IMR-90 (cell line): ENCODE data around the gene SNX32. TPM values are rescaled to one million over a fixed set of nuclear protein-coding genes. Genes with fewer than 3 reads are reported as not detected.

Experiments
- ATAC-seq: fragments of 200-7000 bp; cut with Tn5 transposase; 2 replicates; pipeline ENCODE4 v1.9.1; 2020; ENCODE audit warnings: low read depth, mild to moderate bottlenecking, moderate library complexity
- BruUV-seq: library from RNA; stranded (reverse); fragments of 400-500 nt; replicated peaks from 2 replicates; lab custom pipeline; 2021; lab: Mats Ljungman, UMichigan
- CTCF ChIA-PET: fragments of 300-600 bp; formaldehyde crosslinking; extraction: SDS; loops from one replicate; lab custom pipeline; 2021; ENCODE audit warnings: antibody characterized with exemption; lab: Yijun Ruan, JAX
- POLR2A ChIA-PET: fragments of 300-600 bp; sonication (Branson Sonifier 250); formaldehyde crosslinking; loops from one replicate; lab custom pipeline; 2022; ENCODE audit warnings: antibody characterized with exemption; ENCODE audit not compliant: unreplicated experiment; lab: Charles Lee
- DNase-seq: peaks from one replicate; pipeline ENCODE4 v3.0.0; 2013
- H2AFZ ChIP-seq: replicated peaks from 2 replicates; pipeline ENCODE3; 2013; ENCODE audit warnings: low read length, mild to moderate bottlenecking; ENCODE audit not compliant: poor library complexity
- H2AK5ac ChIP-seq: 2 replicates; pipeline ENCODE4 v1.6.1; 2013; ENCODE audit warnings: low read depth, low read length, inconsistent platforms
- H2AK9ac ChIP-seq: replicated peaks from 2 replicates; pipeline ENCODE3; 2013; ENCODE audit warnings: mild to moderate bottlenecking, low read depth, low read length, moderate library complexity; ENCODE audit not compliant: poor library complexity
- H2BK120ac ChIP-seq: 2 replicates; pipeline ENCODE4 v1.6.1; 2013; ENCODE audit warnings: low read depth, low read length, inconsistent platforms
- H2BK15ac ChIP-seq: 3 replicates; pipeline ENCODE4 v1.6.1; 2013; ENCODE audit warnings: low read depth, low read length, inconsistent platforms
- H2BK20ac ChIP-seq: 2 replicates; pipeline ENCODE4 v1.6.1; 2013; ENCODE audit warnings: low read depth, mild to moderate bottlenecking, inconsistent platforms, low read length, moderate library complexity
- H2BK5ac ChIP-seq: 2 replicates; pipeline ENCODE4 v1.6.1; 2013; ENCODE audit warnings: mild to moderate bottlenecking, low read depth, low read length, inconsistent platforms; ENCODE audit not compliant: poor library complexity, severe bottlenecking
- H3K14ac ChIP-seq: replicated peaks from 2 replicates; pipeline ENCODE4 v1.6.1; 2013; ENCODE audit warnings: low read depth, low read length, inconsistent platforms
- H3K18ac ChIP-seq: 2 replicates; pipeline ENCODE4 v1.6.1; 2013; ENCODE audit warnings: low read depth, low read length, control low read depth
- H3K23ac ChIP-seq: 2 replicates; pipeline ENCODE4 v1.6.1; 2013; ENCODE audit warnings: low read depth, low read length, inconsistent platforms
- H3K27ac ChIP-seq: 2 replicates; pipeline ENCODE4 v1.5.1; 2013; ENCODE audit warnings: mild to moderate bottlenecking, control low read depth, low read length; ENCODE audit not compliant: insufficient read depth
- H3K27me3 ChIP-seq: 2 replicates; pipeline ENCODE4 v1.6.1; 2013; ENCODE audit warnings: low read length; ENCODE audit not compliant: control insufficient read depth, insufficient read depth
- H3K36me3 ChIP-seq: 2 replicates; pipeline ENCODE4 v1.6.1; 2013; ENCODE audit warnings: low read length, mixed read lengths; ENCODE audit not compliant: control insufficient read depth, insufficient read depth
- H3K4ac ChIP-seq: 2 replicates; pipeline ENCODE4 v1.6.1; 2013; ENCODE audit warnings: low read depth, low read length, inconsistent platforms
- H3K4me1 ChIP-seq: 2 replicates; pipeline ENCODE4 v1.6.1; 2013; ENCODE audit warnings: low read length, mixed read lengths; ENCODE audit not compliant: control insufficient read depth, insufficient read depth
- H3K4me2 ChIP-seq: 2 replicates; pipeline ENCODE4 v1.6.1; 2013; ENCODE audit warnings: low read depth, mild to moderate bottlenecking, control low read depth, low read length, moderate library complexity
- H3K4me3 ChIP-seq: 2 replicates; pipeline ENCODE4 v1.5.1; 2013; ENCODE audit warnings: low read depth, mild to moderate bottlenecking, control low read depth, low read length, moderate library complexity; ENCODE audit not compliant: insufficient read depth
- H3K56ac ChIP-seq: 2 replicates; pipeline ENCODE4 v1.6.1; 2013; ENCODE audit warnings: low read length, inconsistent platforms; ENCODE audit not compliant: insufficient read depth; ENCODE audit errors: extremely low read depth
- H3K79me1 ChIP-seq, 2 experiments: 2 replicates each; pipeline ENCODE4 v1.6.1; 2013; ENCODE audit warnings: low read length in 2 of 2, inconsistent platforms in 1 of 2, low read depth in 1 of 2
- H3K9ac ChIP-seq: 2 replicates; pipeline ENCODE4 v1.6.1; 2013; ENCODE audit warnings: low read depth, low read length, control low read depth
- H3K9me1 ChIP-seq: 2 replicates; pipeline ENCODE4 v1.6.1; 2013; ENCODE audit warnings: low read length, inconsistent platforms; ENCODE audit not compliant: insufficient read depth
- H3K9me3 ChIP-seq: 2 replicates; pipeline ENCODE4 v1.6.1; 2013; ENCODE audit warnings: low read length; ENCODE audit not compliant: control insufficient read depth, insufficient read depth
- H4K20me1 ChIP-seq: 2 replicates; pipeline ENCODE4 v1.6.1; 2013; ENCODE audit warnings: low read length, inconsistent platforms; ENCODE audit not compliant: insufficient read depth
- H4K5ac ChIP-seq: 2 replicates; pipeline ENCODE4 v1.6.1; 2013; ENCODE audit warnings: mild to moderate bottlenecking, low read depth, low read length, control low read depth
- H4K8ac ChIP-seq, 2 experiments: 2 replicates each; pipeline ENCODE4 v1.6.1; 2013; ENCODE audit warnings: low read depth in 2 of 2, low read length in 2 of 2, control low read depth in 1 of 2, inconsistent platforms in 1 of 2
- H4K91ac ChIP-seq: 2 replicates; pipeline ENCODE4 v1.6.1; 2013; ENCODE audit warnings: low read depth, low read length, inconsistent platforms; ENCODE audit not compliant: insufficient read depth
- CEBPB ChIP-seq: IDR thresholded peaks from 2 replicates; pipeline ENCODE4 v1.6.1; 2012; ENCODE audit warnings: low read depth, low read length, improper control_type of control experiment
- FOS ChIP-seq: fragments of 150-350 bp; IDR thresholded peaks from 2 replicates; pipeline ENCODE4 v1.6.1; 2016; ENCODE audit warnings: low read depth, low read length
- MAZ ChIP-seq: IDR thresholded peaks from 2 replicates; pipeline ENCODE4 v1.6.1; 2012; ENCODE audit warnings: low read depth, mild to moderate bottlenecking, low read length, improper control_type of control experiment, moderate library complexity, borderline replicate concordance
- MXI1 ChIP-seq: IDR thresholded peaks from 2 replicates; pipeline ENCODE4 v1.6.1; 2012; ENCODE audit warnings: low read depth, mild to moderate bottlenecking, low read length, moderate library complexity, borderline replicate concordance
- POLR2A ChIP-seq: IDR thresholded peaks from 2 replicates; pipeline ENCODE4 v1.6.1; 2012; ENCODE audit warnings: mild to moderate bottlenecking, low read depth, low read length
- SMC3 ChIP-seq: fragments of 150-350 bp; IDR thresholded peaks from 2 replicates; pipeline ENCODE4 v1.6.1; 2016; ENCODE audit warnings: low read depth, mild to moderate bottlenecking, antibody characterized with exemption, low read length, moderate library complexity
- WGBS, 2 experiments: methylation state at CpG; one replicate each; pipeline versions ENCODE4 v1.1.5 to v1.1.7; 2013; ENCODE audit warnings: missing lambda C conversion rate in 2 of 2; ENCODE audit not compliant: insufficient read length in 1 of 2; ENCODE audit errors: extremely low coverage in 2 of 2; 5-methylcytosine and 5-hydroxymethylcytosine counted together
- dilution Hi-C: fragments of 300-500 bp; cut with HindIII; formaldehyde crosslinking; loops from one replicate; pipeline ENCODE4 v1.14.3; 2018; ENCODE audit warnings: low sequenced_read_pairs; ENCODE audit not compliant: unreplicated experiment
- in situ Hi-C: fragments of 300-500 bp; cut with MboI; formaldehyde crosslinking; loops from 3 replicates; pipeline ENCODE4 v1.14.3; 2019; ENCODE audit warnings: low sequenced_read_pairs, inconsistent platforms, mixed read lengths
- intact Hi-C: fragments of 100-400 bp; cut with micrococcal nuclease; formaldehyde crosslinking; loops from 2 replicates; pipeline ENCODE4 v1.10.0; 2022
- polyA plus RNA-seq, 3 experiments: library from polyadenylated mRNA; depleted of rRNA; stranded (reverse); fragments of >200 nt; gene quantifications; 2 replicates each; pipeline ENCODE4 v1.2.3, GENCODE V29; 2012; ENCODE audit warnings: low replicate concordance in 1 of 3
- total RNA-seq: library from RNA; depleted of rRNA; stranded (reverse); fragments of >200 nt; gene quantifications from 2 replicates; pipeline ENCODE4 v1.2.3, GENCODE V29; 2012
- TF ChIP-seq, protein P1 (sequence below): fragments of 150-350 bp; IDR thresholded peaks from 2 replicates; pipeline ENCODE4 v1.6.1; 2017; ENCODE audit warnings: mild to moderate bottlenecking, antibody characterized with exemption, low read length, low read depth

SNX32 gene
- total and polyA plus RNA-seq, 2 of the 4 experiments (the other 2 are of a cell fraction): 0.36 to 0.79 TPM

DNA sequence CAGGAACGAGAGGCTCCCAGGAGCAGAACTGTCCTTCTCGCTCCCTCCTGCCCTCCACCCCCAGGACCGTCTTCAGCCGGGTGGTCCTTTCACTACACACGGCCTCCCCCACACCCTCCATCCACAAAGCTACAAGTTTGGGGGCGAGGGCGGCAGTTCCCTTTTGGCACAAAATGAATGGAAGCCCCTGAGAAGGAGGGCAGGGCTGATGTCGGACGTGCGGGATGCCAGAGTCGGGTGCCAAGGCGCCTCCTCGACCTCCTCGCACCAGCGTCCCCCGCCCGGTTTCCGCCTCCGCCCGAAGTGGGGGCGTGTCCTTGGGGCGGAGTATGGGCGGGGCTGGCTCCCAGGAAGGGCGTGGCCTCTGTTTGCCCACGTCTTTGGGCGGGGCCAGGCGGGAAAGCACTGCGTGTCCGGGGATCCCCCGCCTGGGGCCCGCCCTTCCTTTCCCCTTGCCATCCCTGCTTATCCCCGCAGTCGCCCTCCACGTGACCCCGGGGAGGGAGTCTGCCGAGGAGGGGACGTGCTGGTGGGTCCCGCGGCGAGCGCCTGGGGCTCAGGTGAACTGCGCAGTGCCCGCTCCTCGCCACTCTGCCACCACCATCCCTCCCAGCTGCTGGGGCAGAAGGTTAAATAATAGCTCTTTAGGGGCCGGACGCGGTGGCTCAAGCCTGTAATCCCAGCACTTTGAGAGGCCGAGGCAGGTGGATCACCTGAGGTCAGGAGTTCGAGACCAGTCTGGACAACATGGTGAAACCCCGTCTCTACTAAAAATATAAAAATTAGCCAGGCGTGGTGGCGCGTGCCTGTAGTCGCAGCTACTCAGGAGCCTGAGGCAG is 39.8 kb downstream of the SNX32 start:
- POLR2A ChIA-PET: interaction anchor here (1.1 kb wide), 2 partner anchors 14 to 162 kb away, joined by 3 to 4 read pairs; partner anchors contain the start of gene KAT5

More for the DNA sequence above, 39.8 kb downstream of the SNX32 start:
- Histone ChIP-seq H2AFZ (peak overlapping the region; percentile 94), H2AK5ac (peak overlapping the region; percentile 100), H2BK5ac (peak overlapping the region; percentile 98), H4K91ac (peak overlapping the region; percentile 99), H3K9me1 (0 out of 2 replicates have a peak, but pooled peaks cover under 1% of the 10 kb centered on the region), H3K4me1 (peaks cover 14% of the 10 kb centered on the region), H2BK120ac (peak overlapping the region; percentile 81), H3K27ac (peak overlapping the region; percentile 99), H3K23ac (peak overlapping the region; percentile 99), H3K4me3 (peak overlapping the region; percentile 89), H2BK20ac (peak overlapping the region; percentile 51; the same call in 1 of the 2 replicates), H3K9ac (peak overlapping the region; percentile 98), H3K79me1 (peaks cover 15 to 42% of the 10 kb centered on the region in 2 experiments), H3K56ac (peak overlapping the region; percentile 98), H4K20me1 (peaks cover 13% of the 10 kb centered on the region), H3K4ac (peak overlapping the region; percentile 100), H4K8ac (peak overlapping the region; percentile 91 to 94), H3K36me3 (peaks cover 25% of the 10 kb centered on the region), H3K18ac (peak overlapping the region; percentile 85), H3K14ac (peak overlapping the region; percentile 99), H3K4me2 (peak overlapping the region; percentile 99), H2AK9ac (peak overlapping the region; percentile 100), H2BK15ac (peak overlapping the region; percentile 53; the same call in 2 of the 3 replicates), H4K5ac (peak overlapping the region; percentile 96), H3K27me3 (no peaks in the 10 kb centered on the region), H3K9me3 (no peaks in the 10 kb centered on the region)
- peak; percentile 90 for DNase-seq
- BruUV-seq: no TSS peak
- intact Hi-C loops: no loop called here
- CTCF ChIA-PET: interaction anchor here (0.6 to 1.8 kb wide), 5 partner anchors 11 to 162 kb away, joined by 3 to 5 read pairs (median 3); partner anchors contain the start of genes FIBP, KAT5 and MUS81
- WGBS, 2 experiments: 0% methylated on average over 10 of the region's 54 CpGs; no CpG with 5 or more reads in 1 of the 2 experiments
- in situ Hi-C loops: no loop called here
- TF ChIP-seq, protein P1, sequence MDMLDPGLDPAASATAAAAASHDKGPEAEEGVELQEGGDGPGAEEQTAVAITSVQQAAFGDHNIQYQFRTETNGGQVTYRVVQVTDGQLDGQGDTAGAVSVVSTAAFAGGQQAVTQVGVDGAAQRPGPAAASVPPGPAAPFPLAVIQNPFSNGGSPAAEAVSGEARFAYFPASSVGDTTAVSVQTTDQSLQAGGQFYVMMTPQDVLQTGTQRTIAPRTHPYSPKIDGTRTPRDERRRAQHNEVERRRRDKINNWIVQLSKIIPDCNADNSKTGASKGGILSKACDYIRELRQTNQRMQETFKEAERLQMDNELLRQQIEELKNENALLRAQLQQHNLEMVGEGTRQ: peak; percentile 95
- TF ChIP-seq SMC3 (no peak), MAZ (peak; percentile 97), CEBPB (no peak), FOS (no peak), MXI1 (peak; percentile 56; the same call in 1 of the 2 replicates), POLR2A (peak; percentile 53; the same call in 1 of the 2 replicates)
- dilution Hi-C loops: no loop called here
- ATAC-seq: peak; percentile 83
